ENCODE results near the gene RAB10. TPM values are rescaled to one million over a fixed set of nuclear protein-coding genes. Genes with fewer than 3 reads are reported as not detected.

The RAB10 gene
- total and polyA plus RNA-seq, 2 experiments from 2014 or later: 102 to 143 TPM

GRCh38 chr2:26164641-26165211 lies 130.8 kb downstream of the RAB10 start:
- Mint-ChIP-seq H3K27me3 (ENCODE audit: insufficient read depth, low read depth, poor library complexity) (peaks cover under 1% of the 10 kb centered on the region), H3K27ac (no peak overlapping the region), H3K9me3 (no peaks in the 10 kb centered on the region), H3K4me3 (no peak overlapping the region), H3K36me3 (ENCODE audit: low read depth) (no peaks in the 10 kb centered on the region), H3K4me1 (no peaks in the 10 kb centered on the region)
- no peaks in the 10 kb centered on the region for H3K9me2 ChIP-seq (ENCODE audit: insufficient read depth)
- H3K4me1 ChIP-seq (ENCODE audit: insufficient read depth): no peaks in the 10 kb centered on the region
- H3K4me3 ChIP-seq: no peak overlapping the region
- no peak overlapping the region for H3K27ac ChIP-seq (ENCODE audit: low read depth)
- DNase-seq (ENCODE audit: low spot score) (no peak), ATAC-seq (no peak)
- H3K4me2 ChIP-seq: no peak overlapping the region
- H3F3A ChIP-seq (replicated peaks; ENCODE audit: low read depth): no peaks in the 10 kb centered on the region
- no peaks in the 10 kb centered on the region for H3K27me3 ChIP-seq (ENCODE audit: insufficient read depth)
- H3K36me3 ChIP-seq (ENCODE audit: insufficient read depth): no peaks in the 10 kb centered on the region
- no peak overlapping the region for H2AFZ ChIP-seq
- TF ChIP-seq JUNB (IDR thresholded peaks at IDR 0.05; ENCODE audit: unreplicated experiment) (no peak), ETS1 (IDR thresholded peaks at IDR 0.05) (no peak), NANOG (IDR thresholded peaks at IDR 0.05; ENCODE audit: borderline replicate concordance) (no peak), ZNF462 (CRISPR knock-in tag; IDR thresholded peaks at IDR 0.05) (no peak), CTCF (conservative IDR thresholded peaks at IDR 0.05; ENCODE audit: low read depth in 2 of 2) (no peak), STAT1 (IDR thresholded peaks at IDR 0.05; ENCODE audit: unreplicated experiment) (no peak)
- H4K20me1 ChIP-seq (replicated peaks; ENCODE audit: insufficient read depth): no peaks in the 10 kb centered on the region
- H3K79me2 ChIP-seq (replicated peaks; ENCODE audit: insufficient read depth): no peaks in the 10 kb centered on the region

Measured in GM23338 (cell line).